ENCODE data around the gene RRH. TPM values are rescaled to one million over a fixed set of nuclear protein-coding genes. Genes with fewer than 3 reads are reported as not detected.

Gene RRH
- total RNA-seq, 2 experiments from 2014 or later = 0.19 to 0.32 TPM

DNA sequence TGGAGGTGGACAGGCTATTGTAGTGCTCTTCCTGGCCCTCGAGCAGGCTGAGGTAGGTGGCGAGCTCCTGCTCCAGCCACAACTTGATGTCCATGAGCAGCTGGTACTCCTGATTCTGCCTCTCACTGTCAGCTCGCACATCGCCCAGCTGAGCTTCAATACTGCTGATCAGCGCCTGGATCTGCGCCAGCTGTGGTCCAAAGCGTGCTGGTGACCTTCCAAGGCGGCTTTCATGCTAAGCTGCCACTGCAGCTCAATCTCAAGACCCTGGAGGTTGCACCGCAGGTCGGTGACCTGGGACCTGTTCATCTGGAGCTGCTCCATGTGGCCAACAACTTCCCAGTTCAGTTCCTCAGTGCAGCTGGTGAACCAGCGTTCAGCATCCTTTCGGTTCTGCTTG lies 51.3 kb downstream of the RRH start:
- ATAC-seq (no peak), DNase-seq (no peak)
- H3K36me3 Mint-ChIP-seq = no peaks in the 10 kb centered on the region
- H3K9me3 Mint-ChIP-seq (ENCODE audit: low read depth) = no peaks in the 10 kb centered on the region
- H3K27me3 Mint-ChIP-seq = peaks cover 17% of the 10 kb centered on the region
- H3K4me3 Mint-ChIP-seq = no peak overlapping the region
- CTCF ChIA-PET = no interaction called here
- H3K4me1 Mint-ChIP-seq = no peaks in the 10 kb centered on the region
- no peak overlapping the region for H3K27ac Mint-ChIP-seq

DNA sequence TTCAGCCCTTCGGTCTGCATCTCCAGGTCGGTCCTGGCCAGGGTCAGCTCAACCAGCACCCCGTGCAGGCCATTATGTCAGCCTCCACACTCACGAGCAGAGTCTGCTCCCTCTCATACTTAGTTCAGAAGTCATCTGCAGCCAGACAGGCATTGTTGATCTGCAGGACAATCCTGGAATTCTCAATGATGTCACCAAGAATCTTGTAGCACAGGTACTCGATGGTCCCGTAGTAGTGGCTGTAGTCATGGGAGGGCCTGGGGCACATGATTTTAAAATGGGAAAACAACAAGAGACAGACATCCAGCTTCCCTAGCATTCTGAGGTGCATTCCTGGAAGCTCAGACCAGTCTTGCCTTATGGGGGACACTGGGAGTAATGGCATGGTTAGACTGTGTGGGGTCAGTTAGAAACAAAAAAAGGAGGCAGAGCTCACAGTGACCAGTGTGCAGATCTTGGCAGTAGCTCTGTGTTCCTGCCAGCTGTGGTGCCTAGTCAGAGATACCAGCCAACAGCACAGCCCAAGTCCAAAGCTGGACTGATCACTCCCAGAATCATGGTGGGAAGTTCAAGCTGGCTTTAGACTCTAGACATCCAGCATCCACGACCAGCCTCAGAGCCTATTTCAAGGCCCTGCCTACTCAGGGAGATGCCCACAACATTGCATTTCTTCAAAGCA lies 52.0 kb downstream of the RRH start:
- CTCF ChIA-PET = no interaction called here
- Mint-ChIP-seq H3K4me3 (no peak overlapping the region), H3K4me1 (no peaks in the 10 kb centered on the region), H3K27me3 (peaks cover 17% of the 10 kb centered on the region), H3K9me3 (ENCODE audit: low read depth) (no peaks in the 10 kb centered on the region), H3K27ac (no peak overlapping the region), H3K36me3 (no peaks in the 10 kb centered on the region)
- ATAC-seq (no peak), DNase-seq (no peak)

DNA sequence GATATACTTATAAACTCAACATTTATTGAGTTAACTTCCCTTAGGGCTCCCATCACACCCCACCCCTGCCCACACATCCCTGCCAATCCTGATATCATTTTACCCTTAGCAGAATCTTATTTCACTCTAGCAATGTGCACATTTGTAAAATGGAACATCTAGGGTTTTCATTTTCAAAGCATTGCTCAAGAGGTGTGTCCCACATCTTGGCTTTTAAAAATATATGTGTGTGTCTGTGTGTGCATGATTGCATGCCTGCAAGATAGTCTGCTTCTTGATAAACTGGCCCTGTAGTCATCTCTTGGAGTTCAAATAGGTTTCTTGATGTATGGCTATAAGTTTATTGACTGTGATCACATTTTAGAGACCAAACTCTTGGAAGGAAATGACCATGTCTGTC lies 58.5 kb downstream of the RRH start:
- ATAC-seq (no peak), DNase-seq (no peak)
- Mint-ChIP-seq H3K9me3 (ENCODE audit: low read depth) (no peaks in the 10 kb centered on the region), H3K4me3 (no peak overlapping the region), H3K36me3 (no peaks in the 10 kb centered on the region), H3K4me1 (no peaks in the 10 kb centered on the region), H3K27me3 (peaks cover 20% of the 10 kb centered on the region), H3K27ac (no peak overlapping the region)
- CTCF ChIA-PET = no interaction called here

DNA sequence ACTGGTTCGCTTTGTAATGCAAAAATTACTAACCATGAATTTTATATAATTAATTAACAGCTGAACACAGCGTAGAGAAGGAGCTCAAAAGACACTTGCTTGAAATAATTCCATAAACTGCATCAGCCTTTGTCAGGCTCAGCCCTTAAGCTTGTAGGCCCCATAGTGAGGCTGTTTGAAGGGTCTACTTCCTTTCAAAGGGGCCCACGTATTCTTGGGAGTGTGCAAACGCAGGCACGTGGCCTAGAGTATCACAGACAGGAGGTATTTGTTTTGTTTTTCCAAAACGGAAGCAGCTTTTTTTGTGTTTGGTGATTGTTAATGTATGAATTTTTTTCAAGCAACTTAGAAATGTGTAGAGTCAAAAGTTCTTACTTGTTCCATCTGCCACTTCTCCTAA lies 59.3 kb downstream of the RRH start:
- CTCF ChIA-PET = no interaction called here
- DNase-seq = no peak
- Mint-ChIP-seq H3K9me3 (ENCODE audit: low read depth) (no peaks in the 10 kb centered on the region), H3K4me1 (no peaks in the 10 kb centered on the region), H3K27me3 (peaks cover 19% of the 10 kb centered on the region), H3K36me3 (no peaks in the 10 kb centered on the region), H3K27ac (no peak overlapping the region), H3K4me3 (no peak overlapping the region)
- no peak for ATAC-seq

DNA sequence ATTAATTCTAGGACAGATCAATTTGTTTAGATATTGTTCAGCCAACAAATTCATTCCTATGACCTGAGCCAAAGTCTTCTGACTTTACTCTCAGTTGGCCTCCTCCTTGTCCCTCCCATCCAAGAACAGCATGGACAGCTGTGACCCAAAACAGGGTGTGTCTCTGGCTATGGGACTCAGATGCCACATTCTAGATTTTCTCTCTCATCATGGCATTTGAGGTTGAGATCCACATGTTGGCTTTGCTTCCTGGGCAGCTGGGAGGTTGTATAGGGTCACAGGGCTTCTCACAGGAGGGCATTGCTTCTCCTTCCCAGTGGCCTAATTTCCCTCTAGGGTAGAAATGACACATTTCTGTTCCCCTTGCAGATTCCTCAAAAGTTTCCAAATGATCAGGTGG lies 62.3 kb downstream of the RRH start:
- H3K27ac Mint-ChIP-seq = no peak overlapping the region
- no peak overlapping the region for H3K4me3 Mint-ChIP-seq
- CTCF ChIA-PET = no interaction called here
- H3K27me3 Mint-ChIP-seq = peaks cover 14% of the 10 kb centered on the region
- ATAC-seq (no peak), DNase-seq (no peak)
- H3K9me3 Mint-ChIP-seq (ENCODE audit: low read depth) = no peaks in the 10 kb centered on the region
- no peaks in the 10 kb centered on the region for H3K4me1 Mint-ChIP-seq
- no peaks in the 10 kb centered on the region for H3K36me3 Mint-ChIP-seq

Other genes starting within 250 kb of the RRH start
- 10 to 100 TPM; 20.3 to 20.8 TPM for gene CASP6, start 124.5 kb upstream of the RRH start, total RNA-seq
- gene PLA2G12A, start 97.9 kb upstream of the RRH start, total RNA-seq = 10 to 100 TPM; 14.4 to 14.6 TPM
- under 1 TPM in 1 of 2 experiments, not detected in 1; 0.26 TPM for gene CFI, start 26.0 kb upstream of the RRH start, total RNA-seq
- 10 to 100 TPM; 25.2 to 29.9 TPM for gene GAR1, start 12.2 kb upstream of the RRH start, total RNA-seq
- gene LRIT3, start 20.1 kb downstream of the RRH start, total RNA-seq = under 1 TPM in 1 of 2 experiments, not detected in 1; 0.23 TPM
- not detected for gene EGF, start 84.9 kb downstream of the RRH start, total RNA-seq

Data from activated CD8-positive, alpha-beta memory T cell treated with anti-CD3 and anti-CD28 coated beads, Interleukin-2, amount 10 ng/mL, durations not matched to agents 7 days and 5 days (primary cell).